IMR-90 (cell line): ENCODE measurements around the gene SHISA8. TPM values are rescaled to one million over a fixed set of nuclear protein-coding genes. Genes with fewer than 3 reads are reported as not detected.
A peak's percentile ranks its signal among the peaks of the same experiment; 100 is the strongest.

Source experiments
- ATAC-seq: fragments of 200-7000 bp; cut with Tn5 transposase; 2 replicates; pipeline ENCODE4 v1.9.1; 2020; ENCODE audit warnings: low read depth, mild to moderate bottlenecking, moderate library complexity
- BruUV-seq: library from RNA; stranded (reverse); fragments of 400-500 nt; replicated peaks from 2 replicates; lab custom pipeline; 2021; lab: Mats Ljungman, UMichigan
- CTCF ChIA-PET: fragments of 300-600 bp; formaldehyde crosslinking; extraction: SDS; loops from one replicate; lab custom pipeline; 2021; ENCODE audit warnings: antibody characterized with exemption; lab: Yijun Ruan, JAX
- POLR2A ChIA-PET: fragments of 300-600 bp; sonication (Branson Sonifier 250); formaldehyde crosslinking; loops from one replicate; lab custom pipeline; 2022; ENCODE audit warnings: antibody characterized with exemption; ENCODE audit not compliant: unreplicated experiment; lab: Charles Lee
- DNase-seq: peaks from one replicate; pipeline ENCODE4 v3.0.0; 2013
- H2AFZ ChIP-seq: replicated peaks from 2 replicates; pipeline ENCODE3; 2013; ENCODE audit warnings: low read length, mild to moderate bottlenecking; ENCODE audit not compliant: poor library complexity
- H2AK5ac ChIP-seq: 2 replicates; pipeline ENCODE4 v1.6.1; 2013; ENCODE audit warnings: low read depth, low read length, inconsistent platforms
- H2AK9ac ChIP-seq: replicated peaks from 2 replicates; pipeline ENCODE3; 2013; ENCODE audit warnings: mild to moderate bottlenecking, low read depth, low read length, moderate library complexity; ENCODE audit not compliant: poor library complexity
- H2BK120ac ChIP-seq: 2 replicates; pipeline ENCODE4 v1.6.1; 2013; ENCODE audit warnings: low read depth, low read length, inconsistent platforms
- H2BK15ac ChIP-seq: 3 replicates; pipeline ENCODE4 v1.6.1; 2013; ENCODE audit warnings: low read depth, low read length, inconsistent platforms
- H2BK20ac ChIP-seq: 2 replicates; pipeline ENCODE4 v1.6.1; 2013; ENCODE audit warnings: low read depth, mild to moderate bottlenecking, inconsistent platforms, low read length, moderate library complexity
- H2BK5ac ChIP-seq: 2 replicates; pipeline ENCODE4 v1.6.1; 2013; ENCODE audit warnings: mild to moderate bottlenecking, low read depth, low read length, inconsistent platforms; ENCODE audit not compliant: poor library complexity, severe bottlenecking
- H3K14ac ChIP-seq: replicated peaks from 2 replicates; pipeline ENCODE4 v1.6.1; 2013; ENCODE audit warnings: low read depth, low read length, inconsistent platforms
- H3K18ac ChIP-seq: 2 replicates; pipeline ENCODE4 v1.6.1; 2013; ENCODE audit warnings: low read depth, low read length, control low read depth
- H3K23ac ChIP-seq: 2 replicates; pipeline ENCODE4 v1.6.1; 2013; ENCODE audit warnings: low read depth, low read length, inconsistent platforms
- H3K27ac ChIP-seq: 2 replicates; pipeline ENCODE4 v1.5.1; 2013; ENCODE audit warnings: mild to moderate bottlenecking, control low read depth, low read length; ENCODE audit not compliant: insufficient read depth
- H3K27me3 ChIP-seq: 2 replicates; pipeline ENCODE4 v1.6.1; 2013; ENCODE audit warnings: low read length; ENCODE audit not compliant: control insufficient read depth, insufficient read depth
- H3K36me3 ChIP-seq: 2 replicates; pipeline ENCODE4 v1.6.1; 2013; ENCODE audit warnings: low read length, mixed read lengths; ENCODE audit not compliant: control insufficient read depth, insufficient read depth
- H3K4ac ChIP-seq: 2 replicates; pipeline ENCODE4 v1.6.1; 2013; ENCODE audit warnings: low read depth, low read length, inconsistent platforms
- H3K4me1 ChIP-seq: 2 replicates; pipeline ENCODE4 v1.6.1; 2013; ENCODE audit warnings: low read length, mixed read lengths; ENCODE audit not compliant: control insufficient read depth, insufficient read depth
- H3K4me2 ChIP-seq: 2 replicates; pipeline ENCODE4 v1.6.1; 2013; ENCODE audit warnings: low read depth, mild to moderate bottlenecking, control low read depth, low read length, moderate library complexity
- H3K4me3 ChIP-seq: 2 replicates; pipeline ENCODE4 v1.5.1; 2013; ENCODE audit warnings: low read depth, mild to moderate bottlenecking, control low read depth, low read length, moderate library complexity; ENCODE audit not compliant: insufficient read depth
- H3K56ac ChIP-seq: 2 replicates; pipeline ENCODE4 v1.6.1; 2013; ENCODE audit warnings: low read length, inconsistent platforms; ENCODE audit not compliant: insufficient read depth; ENCODE audit errors: extremely low read depth
- H3K79me1 ChIP-seq, 2 experiments: 2 replicates each; pipeline ENCODE4 v1.6.1; 2013; ENCODE audit warnings: low read length in 2 of 2, inconsistent platforms in 1 of 2, low read depth in 1 of 2
- H3K9ac ChIP-seq: 2 replicates; pipeline ENCODE4 v1.6.1; 2013; ENCODE audit warnings: low read depth, low read length, control low read depth
- H3K9me1 ChIP-seq: 2 replicates; pipeline ENCODE4 v1.6.1; 2013; ENCODE audit warnings: low read length, inconsistent platforms; ENCODE audit not compliant: insufficient read depth
- H3K9me3 ChIP-seq: 2 replicates; pipeline ENCODE4 v1.6.1; 2013; ENCODE audit warnings: low read length; ENCODE audit not compliant: control insufficient read depth, insufficient read depth
- H4K20me1 ChIP-seq: 2 replicates; pipeline ENCODE4 v1.6.1; 2013; ENCODE audit warnings: low read length, inconsistent platforms; ENCODE audit not compliant: insufficient read depth
- H4K5ac ChIP-seq: 2 replicates; pipeline ENCODE4 v1.6.1; 2013; ENCODE audit warnings: mild to moderate bottlenecking, low read depth, low read length, control low read depth
- H4K8ac ChIP-seq, 2 experiments: 2 replicates each; pipeline ENCODE4 v1.6.1; 2013; ENCODE audit warnings: low read depth in 2 of 2, low read length in 2 of 2, control low read depth in 1 of 2, inconsistent platforms in 1 of 2
- H4K91ac ChIP-seq: 2 replicates; pipeline ENCODE4 v1.6.1; 2013; ENCODE audit warnings: low read depth, low read length, inconsistent platforms; ENCODE audit not compliant: insufficient read depth
- BHLHE40 ChIP-seq: fragments of 150-350 bp; IDR thresholded peaks from 2 replicates; pipeline ENCODE4 v1.6.1; 2016; ENCODE audit warnings: mild to moderate bottlenecking, low read depth, low read length
- FOS ChIP-seq: fragments of 150-350 bp; IDR thresholded peaks from 2 replicates; pipeline ENCODE4 v1.6.1; 2016; ENCODE audit warnings: low read depth, low read length
- MAFK ChIP-seq: IDR thresholded peaks from 2 replicates; pipeline ENCODE4 v1.6.1; 2012; ENCODE audit warnings: low read depth, low read length, improper control_type of control experiment
- RAD21 ChIP-seq: IDR thresholded peaks from 2 replicates; pipeline ENCODE4 v1.6.1; 2012; ENCODE audit warnings: low read length, improper control_type of control experiment
- RCOR1 ChIP-seq: IDR thresholded peaks from 2 replicates; pipeline ENCODE4 v1.6.1; 2012; ENCODE audit warnings: mild to moderate bottlenecking, low read length, improper control_type of control experiment; ENCODE audit not compliant: insufficient replicate concordance
- RFX5 ChIP-seq: IDR thresholded peaks from 2 replicates; pipeline ENCODE4 v1.8.0; 2012; ENCODE audit warnings: low read depth, mild to moderate bottlenecking, low read length, moderate library complexity
- WGBS, 2 experiments: methylation state at CpG; one replicate each; pipeline versions ENCODE4 v1.1.5 to v1.1.7; 2013; ENCODE audit warnings: missing lambda C conversion rate in 2 of 2; ENCODE audit not compliant: insufficient read length in 1 of 2; ENCODE audit errors: extremely low coverage in 2 of 2; 5-methylcytosine and 5-hydroxymethylcytosine counted together
- dilution Hi-C: fragments of 300-500 bp; cut with HindIII; formaldehyde crosslinking; loops from one replicate; pipeline ENCODE4 v1.14.3; 2018; ENCODE audit warnings: low sequenced_read_pairs; ENCODE audit not compliant: unreplicated experiment
- in situ Hi-C: fragments of 300-500 bp; cut with MboI; formaldehyde crosslinking; loops from 3 replicates; pipeline ENCODE4 v1.14.3; 2019; ENCODE audit warnings: low sequenced_read_pairs, inconsistent platforms, mixed read lengths
- intact Hi-C: fragments of 100-400 bp; cut with micrococcal nuclease; formaldehyde crosslinking; loops from 2 replicates; pipeline ENCODE4 v1.10.0; 2022
- polyA plus RNA-seq, 3 experiments: library from polyadenylated mRNA; depleted of rRNA; stranded (reverse); fragments of >200 nt; gene quantifications; 2 replicates each; pipeline ENCODE4 v1.2.3, GENCODE V29; 2012; ENCODE audit warnings: low replicate concordance in 1 of 3
- total RNA-seq: library from RNA; depleted of rRNA; stranded (reverse); fragments of >200 nt; gene quantifications from 2 replicates; pipeline ENCODE4 v1.2.3, GENCODE V29; 2012
- TF ChIP-seq, protein P1 (sequence below): fragments of 150-350 bp; IDR thresholded peaks from 2 replicates; pipeline ENCODE4 v1.6.1; 2016; ENCODE audit warnings: low read depth, mild to moderate bottlenecking, low read length, moderate library complexity, borderline replicate concordance
- TF ChIP-seq, protein P2 (sequence below): conservative IDR thresholded peaks from 2 replicates; pipeline ENCODE4 v1.5.1; 2012; ENCODE audit warnings: mild to moderate bottlenecking, low read depth, low read length, improper control_type of control experiment
- TF ChIP-seq, protein P3 (sequence below): fragments of 150-350 bp; IDR thresholded peaks from 2 replicates; pipeline ENCODE4 v1.6.1; 2017; ENCODE audit warnings: mild to moderate bottlenecking, antibody characterized with exemption, low read length, low read depth

SHISA8 gene
- total and polyA plus RNA-seq, 2 of the 4 experiments (the other 2 are of a cell fraction): not detected

DNA sequence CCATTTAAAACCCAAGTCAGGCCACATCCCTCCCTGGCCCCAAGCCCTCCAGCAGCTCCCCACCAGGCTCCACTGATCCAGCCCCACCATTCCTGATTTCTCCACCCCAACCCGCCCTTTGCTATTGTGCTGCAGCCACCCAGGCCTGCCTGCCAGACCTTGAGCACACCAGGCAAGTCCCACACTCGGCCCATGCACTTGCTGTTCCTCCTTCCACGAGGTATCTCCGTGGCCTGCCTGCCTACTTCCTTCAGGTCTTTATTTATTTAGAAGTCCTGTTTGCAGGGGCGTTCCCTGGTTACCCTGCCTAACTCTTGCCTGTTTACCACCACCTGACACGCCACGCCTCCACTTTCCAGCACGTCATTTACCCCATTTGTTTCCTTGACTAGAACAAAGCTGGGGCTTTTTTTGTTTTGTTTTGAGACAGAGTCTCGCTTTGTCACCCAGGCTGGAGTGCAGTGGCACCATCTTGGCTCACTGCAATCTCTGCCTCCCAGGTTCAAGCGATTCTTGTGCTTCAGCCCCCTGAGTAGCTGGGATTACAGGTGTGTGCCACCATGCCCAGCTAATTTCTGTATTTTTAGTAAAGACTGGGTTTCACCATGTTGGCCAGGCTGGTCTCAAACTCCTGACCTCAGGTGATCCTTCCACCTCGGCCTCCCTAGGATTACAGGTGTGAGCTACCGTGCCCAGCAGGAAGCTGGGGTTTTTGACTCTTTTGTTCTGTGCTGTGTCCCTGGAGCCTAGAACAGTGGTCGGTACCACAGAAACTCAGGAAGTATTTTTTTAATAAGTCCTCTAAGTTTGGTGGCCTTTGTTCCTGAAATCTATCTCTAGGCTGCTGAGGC lies 25.3 kb upstream of the SHISA8 start:
- Histone ChIP-seq H3K27ac (no peak overlapping the region), H3K4me2 (no peak overlapping the region), H2BK5ac (no peak overlapping the region), H3K9me3 (no peaks in the 10 kb centered on the region), H4K5ac (no peak overlapping the region), H3K4me3 (no peak overlapping the region), H3K79me1 (peaks cover 0 to 17% of the 10 kb centered on the region in 2 experiments; a peak in 2 of 4 replicates), H3K36me3 (no peaks in the 10 kb centered on the region), H2AK9ac (no peak overlapping the region), H3K23ac (no peak overlapping the region), H3K9ac (no peak overlapping the region), H2AFZ (peak overlapping the region; percentile 49), H4K91ac (no peak overlapping the region; the same call in 1 of the 2 replicates), H2BK15ac (no peak overlapping the region), H2AK5ac (peak overlapping the region; percentile 2; the same call in 1 of the 2 replicates), H3K56ac (no peak overlapping the region), H3K4ac (peak overlapping the region; percentile 15; the same call in 1 of the 2 replicates), H2BK120ac (no peak overlapping the region), H3K9me1 (no peaks in the 10 kb centered on the region), H3K18ac (no peak overlapping the region), H2BK20ac (no peak overlapping the region), H4K8ac (peak overlapping the region in 1 of 2 experiments; percentile 16; a peak in 1 of 4 replicates), H3K14ac (no peak overlapping the region), H4K20me1 (peaks cover 6% of the 10 kb centered on the region; the same call in 1 of the 2 replicates), H3K27me3 (no peaks in the 10 kb centered on the region), H3K4me1 (peaks cover 8% of the 10 kb centered on the region)
- dilution Hi-C loops: no loop called here
- ChIA-PET CTCF (interaction anchor here (0.6 to 2.0 kb wide), 11 partner anchors 12 to 246 kb away, joined by 3 to 26 read pairs (median 4); partner anchors contain the start of gene TNFRSF13C), POLR2A (interaction anchor here (0.5 kb wide), 1 partner anchor 225 kb away, joined by 3 read pairs; no protein-coding TSS in a partner anchor)
- DNase-seq: no peak
- 78% methylated on average over 4 of the region's 13 CpGs; no CpG with 5 or more reads in 1 of the 2 experiments for WGBS, 2 experiments
- no TSS peak for BruUV-seq
- intact Hi-C loops: no loop called here
- in situ Hi-C loops: loop anchor here (5.0 kb wide), 1 partner anchor 243 kb away; the partner anchor contains the start of gene MEI1
- TF ChIP-seq RAD21 (no peak), BHLHE40 (no peak), RFX5 (no peak), MAFK (no peak), RCOR1 (no peak), FOS (no peak)
- TF ChIP-seq, protein P1, sequence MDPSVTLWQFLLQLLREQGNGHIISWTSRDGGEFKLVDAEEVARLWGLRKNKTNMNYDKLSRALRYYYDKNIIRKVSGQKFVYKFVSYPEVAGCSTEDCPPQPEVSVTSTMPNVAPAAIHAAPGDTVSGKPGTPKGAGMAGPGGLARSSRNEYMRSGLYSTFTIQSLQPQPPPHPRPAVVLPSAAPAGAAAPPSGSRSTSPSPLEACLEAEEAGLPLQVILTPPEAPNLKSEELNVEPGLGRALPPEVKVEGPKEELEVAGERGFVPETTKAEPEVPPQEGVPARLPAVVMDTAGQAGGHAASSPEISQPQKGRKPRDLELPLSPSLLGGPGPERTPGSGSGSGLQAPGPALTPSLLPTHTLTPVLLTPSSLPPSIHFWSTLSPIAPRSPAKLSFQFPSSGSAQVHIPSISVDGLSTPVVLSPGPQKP: no peak
- TF ChIP-seq, protein P2, sequence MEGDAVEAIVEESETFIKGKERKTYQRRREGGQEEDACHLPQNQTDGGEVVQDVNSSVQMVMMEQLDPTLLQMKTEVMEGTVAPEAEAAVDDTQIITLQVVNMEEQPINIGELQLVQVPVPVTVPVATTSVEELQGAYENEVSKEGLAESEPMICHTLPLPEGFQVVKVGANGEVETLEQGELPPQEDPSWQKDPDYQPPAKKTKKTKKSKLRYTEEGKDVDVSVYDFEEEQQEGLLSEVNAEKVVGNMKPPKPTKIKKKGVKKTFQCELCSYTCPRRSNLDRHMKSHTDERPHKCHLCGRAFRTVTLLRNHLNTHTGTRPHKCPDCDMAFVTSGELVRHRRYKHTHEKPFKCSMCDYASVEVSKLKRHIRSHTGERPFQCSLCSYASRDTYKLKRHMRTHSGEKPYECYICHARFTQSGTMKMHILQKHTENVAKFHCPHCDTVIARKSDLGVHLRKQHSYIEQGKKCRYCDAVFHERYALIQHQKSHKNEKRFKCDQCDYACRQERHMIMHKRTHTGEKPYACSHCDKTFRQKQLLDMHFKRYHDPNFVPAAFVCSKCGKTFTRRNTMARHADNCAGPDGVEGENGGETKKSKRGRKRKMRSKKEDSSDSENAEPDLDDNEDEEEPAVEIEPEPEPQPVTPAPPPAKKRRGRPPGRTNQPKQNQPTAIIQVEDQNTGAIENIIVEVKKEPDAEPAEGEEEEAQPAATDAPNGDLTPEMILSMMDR: no peak
- TF ChIP-seq, protein P3, sequence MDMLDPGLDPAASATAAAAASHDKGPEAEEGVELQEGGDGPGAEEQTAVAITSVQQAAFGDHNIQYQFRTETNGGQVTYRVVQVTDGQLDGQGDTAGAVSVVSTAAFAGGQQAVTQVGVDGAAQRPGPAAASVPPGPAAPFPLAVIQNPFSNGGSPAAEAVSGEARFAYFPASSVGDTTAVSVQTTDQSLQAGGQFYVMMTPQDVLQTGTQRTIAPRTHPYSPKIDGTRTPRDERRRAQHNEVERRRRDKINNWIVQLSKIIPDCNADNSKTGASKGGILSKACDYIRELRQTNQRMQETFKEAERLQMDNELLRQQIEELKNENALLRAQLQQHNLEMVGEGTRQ: no peak
- no peak for ATAC-seq
